ENCODE results near the gene OSBPL1A.

DNA sequence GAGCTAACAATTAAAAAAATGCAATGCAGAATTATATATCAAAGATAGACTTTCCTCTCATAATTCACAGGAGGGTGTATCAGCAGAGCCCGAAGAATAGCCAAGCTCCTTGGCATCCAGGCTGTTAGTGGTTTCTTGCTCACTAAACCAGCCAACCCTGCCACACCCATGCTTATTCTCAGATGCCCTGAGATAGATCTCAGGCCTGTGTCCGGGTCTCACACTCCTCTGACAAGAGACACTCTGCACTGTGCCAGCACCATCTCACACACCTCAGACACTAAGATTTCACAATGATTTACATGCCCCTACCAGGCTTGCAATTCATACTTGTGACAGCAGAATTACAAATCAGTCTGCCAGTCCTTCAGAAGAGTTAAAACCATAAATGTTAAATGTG is 64.5 kb downstream of the OSBPL1A start:
- TF ChIP-seq, protein P1, sequence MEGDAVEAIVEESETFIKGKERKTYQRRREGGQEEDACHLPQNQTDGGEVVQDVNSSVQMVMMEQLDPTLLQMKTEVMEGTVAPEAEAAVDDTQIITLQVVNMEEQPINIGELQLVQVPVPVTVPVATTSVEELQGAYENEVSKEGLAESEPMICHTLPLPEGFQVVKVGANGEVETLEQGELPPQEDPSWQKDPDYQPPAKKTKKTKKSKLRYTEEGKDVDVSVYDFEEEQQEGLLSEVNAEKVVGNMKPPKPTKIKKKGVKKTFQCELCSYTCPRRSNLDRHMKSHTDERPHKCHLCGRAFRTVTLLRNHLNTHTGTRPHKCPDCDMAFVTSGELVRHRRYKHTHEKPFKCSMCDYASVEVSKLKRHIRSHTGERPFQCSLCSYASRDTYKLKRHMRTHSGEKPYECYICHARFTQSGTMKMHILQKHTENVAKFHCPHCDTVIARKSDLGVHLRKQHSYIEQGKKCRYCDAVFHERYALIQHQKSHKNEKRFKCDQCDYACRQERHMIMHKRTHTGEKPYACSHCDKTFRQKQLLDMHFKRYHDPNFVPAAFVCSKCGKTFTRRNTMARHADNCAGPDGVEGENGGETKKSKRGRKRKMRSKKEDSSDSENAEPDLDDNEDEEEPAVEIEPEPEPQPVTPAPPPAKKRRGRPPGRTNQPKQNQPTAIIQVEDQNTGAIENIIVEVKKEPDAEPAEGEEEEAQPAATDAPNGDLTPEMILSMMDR (IDR thresholded peaks at IDR 0.05) = no peak
- TF ChIP-seq POLR2A (IDR thresholded peaks at IDR 0.05) = no peak

All from right lobe of liver (tissue), 4 donors.